Epidermal melanocyte (primary cell): Measurements from ENCODE around the gene IGSF3.
"Not testable (repeated sequence)": the region's sequence is repeated elsewhere in the genome, so short reads cannot be mapped to it uniquely, and the experiment has no call there.

Experiments
- DNase-seq: peaks from one replicate; pipeline ENCODE4 v3.0.0; 2011; ENCODE audit warnings: low spot score; ENCODE audit not compliant: insufficient read length

The IGSF3 gene

DNA sequence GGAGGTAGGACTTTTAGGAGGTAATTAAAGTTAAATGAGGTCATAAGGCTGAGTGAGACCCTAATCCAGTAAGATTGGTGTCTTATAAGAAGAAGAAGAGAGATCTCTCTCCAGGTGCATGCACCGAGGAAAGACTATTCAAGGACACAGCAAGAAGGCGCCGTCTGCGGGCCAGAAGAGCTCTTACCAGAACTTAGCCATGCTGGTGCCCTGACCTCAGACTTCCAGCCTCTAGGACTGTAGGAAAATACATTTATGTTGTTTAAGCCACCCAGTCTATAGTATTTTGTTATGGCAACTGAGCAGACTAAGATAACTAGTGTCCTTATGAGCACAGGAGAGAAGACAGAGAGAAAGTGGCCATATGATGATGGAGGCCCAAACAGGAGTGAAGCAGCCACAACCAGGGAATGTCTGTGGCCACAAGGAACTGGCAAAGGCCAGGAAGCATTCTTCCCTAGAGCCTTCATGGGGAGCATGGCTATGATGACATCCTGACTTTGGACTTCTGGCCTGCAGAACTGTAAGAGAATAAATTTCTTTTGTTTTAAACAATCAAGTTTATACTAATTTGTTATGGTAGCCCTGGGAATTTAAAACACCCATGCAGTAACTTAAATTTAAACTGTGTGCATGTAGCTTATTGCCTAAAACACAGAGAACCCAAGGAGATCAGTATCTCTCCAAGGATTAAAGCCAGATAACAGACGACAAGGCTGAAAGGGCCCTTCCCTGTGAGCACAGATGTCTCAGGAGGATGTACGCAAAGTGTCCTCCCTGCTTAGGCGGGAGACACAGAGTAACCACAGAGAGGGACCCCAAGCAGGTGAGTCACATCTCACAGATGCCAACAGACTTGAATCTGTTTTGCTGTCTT lies 86.8 kb downstream of the IGSF3 start:
- no peak for DNase-seq

DNA sequence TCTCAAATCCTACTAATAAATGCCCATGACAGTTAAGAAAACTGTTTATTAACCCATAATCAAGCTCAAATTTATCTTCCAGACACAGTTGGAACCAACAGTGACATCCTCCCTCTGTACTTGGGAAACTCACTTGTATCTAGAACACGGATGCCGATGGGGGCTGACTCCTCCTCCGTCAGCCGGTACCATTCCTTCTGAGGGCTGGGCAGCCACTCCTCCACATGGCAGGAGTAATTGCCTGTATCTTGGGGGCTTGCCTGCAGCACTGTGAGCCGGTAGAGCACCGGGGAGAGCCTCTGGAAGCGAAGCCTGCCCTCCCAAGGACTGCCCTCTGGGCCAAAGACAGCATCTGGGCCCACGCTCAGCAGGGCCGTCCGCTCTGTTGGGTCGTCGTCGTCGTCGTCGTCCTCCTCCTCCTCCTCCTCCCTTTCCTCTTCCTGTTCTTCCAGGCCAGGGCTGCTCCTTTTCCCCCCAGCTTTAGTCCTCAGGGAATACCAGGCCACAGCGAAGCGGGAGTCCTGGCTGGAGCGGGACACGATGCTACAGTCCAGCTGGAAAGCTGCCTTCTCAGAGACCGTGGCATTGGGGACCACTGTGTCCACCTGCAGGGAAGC lies 88.2 kb downstream of the IGSF3 start:
- no peak for DNase-seq

DNA sequence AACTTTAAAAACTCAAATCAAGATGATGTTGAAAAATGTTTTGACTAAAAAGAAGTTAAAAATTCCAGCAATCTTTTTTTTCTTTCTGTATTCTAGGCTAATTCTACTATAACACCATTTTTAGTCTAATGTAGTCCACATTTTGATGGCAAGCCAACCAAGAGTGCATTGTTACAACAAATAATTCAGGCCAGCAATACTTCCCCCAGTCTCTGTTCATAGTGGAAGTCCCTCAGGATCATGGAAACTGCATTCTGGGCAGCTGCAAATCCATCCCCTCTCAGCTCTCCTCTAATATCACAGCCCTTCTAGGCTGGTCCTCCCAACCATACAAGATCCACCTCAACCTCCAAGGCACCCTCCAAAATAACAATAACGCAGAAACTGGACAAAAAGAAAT lies 89.0 kb downstream of the IGSF3 start:
- no peak for DNase-seq

DNA sequence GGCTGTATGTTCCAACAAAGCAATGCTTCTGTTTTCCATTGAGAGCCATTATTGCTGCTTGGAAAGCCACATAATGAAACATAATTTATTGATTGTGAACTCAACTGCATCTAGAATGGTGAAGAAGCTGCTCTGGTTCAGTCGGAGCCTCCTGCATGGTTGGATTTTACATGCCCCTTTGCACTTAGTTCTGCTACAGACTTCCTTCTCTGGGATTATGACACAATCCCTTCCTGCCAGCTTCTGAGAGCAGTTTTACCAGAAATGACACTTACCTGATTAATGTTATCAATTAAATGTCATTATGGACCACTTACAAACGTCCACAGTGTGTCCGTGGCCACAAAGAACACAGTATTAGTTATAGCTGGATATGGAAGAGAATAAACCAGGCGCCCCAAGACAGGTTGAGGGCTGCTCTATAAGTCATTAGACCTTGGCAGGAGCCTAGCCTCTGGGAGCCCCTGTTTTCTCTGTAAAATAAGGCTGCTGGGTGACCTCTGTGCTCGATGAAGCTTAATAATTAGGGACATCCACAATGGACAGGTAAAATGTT lies 89.7 kb downstream of the IGSF3 start:
- no peak for DNase-seq

DNA sequence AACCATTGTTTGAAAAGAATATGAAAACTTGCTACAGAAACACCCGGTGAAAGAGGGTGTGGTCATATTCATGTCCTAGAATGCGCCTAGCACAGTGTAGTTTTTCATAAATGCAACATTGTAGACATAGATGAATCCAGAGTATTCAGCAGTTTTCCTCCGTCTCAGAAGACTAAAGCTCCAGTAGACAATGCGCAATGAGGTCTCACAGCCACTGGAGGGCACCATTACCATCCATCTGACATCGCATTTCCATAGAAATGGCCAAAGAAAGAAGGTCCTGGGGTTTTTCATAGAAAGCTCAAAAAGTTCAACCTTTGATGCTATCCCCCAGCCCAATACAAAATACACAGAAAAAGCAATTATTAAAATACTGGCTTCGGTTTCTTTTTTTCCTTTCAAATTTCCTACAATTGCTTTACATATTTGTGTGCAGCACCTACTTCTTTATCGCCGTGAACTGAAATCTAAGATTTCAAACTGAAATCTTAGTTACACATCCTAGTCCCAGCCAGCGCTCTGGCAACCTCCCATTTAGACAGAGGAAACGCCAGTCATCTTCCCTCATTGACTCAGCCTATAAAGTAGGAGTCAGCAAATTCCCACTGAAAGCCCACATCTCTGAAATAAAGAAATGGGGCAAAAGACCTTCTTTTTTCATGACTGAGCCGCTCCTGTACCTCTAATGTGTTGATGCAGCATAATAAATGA lies 92.8 kb downstream of the IGSF3 start:
- DNase-seq: peak; percentile 87

DNA sequence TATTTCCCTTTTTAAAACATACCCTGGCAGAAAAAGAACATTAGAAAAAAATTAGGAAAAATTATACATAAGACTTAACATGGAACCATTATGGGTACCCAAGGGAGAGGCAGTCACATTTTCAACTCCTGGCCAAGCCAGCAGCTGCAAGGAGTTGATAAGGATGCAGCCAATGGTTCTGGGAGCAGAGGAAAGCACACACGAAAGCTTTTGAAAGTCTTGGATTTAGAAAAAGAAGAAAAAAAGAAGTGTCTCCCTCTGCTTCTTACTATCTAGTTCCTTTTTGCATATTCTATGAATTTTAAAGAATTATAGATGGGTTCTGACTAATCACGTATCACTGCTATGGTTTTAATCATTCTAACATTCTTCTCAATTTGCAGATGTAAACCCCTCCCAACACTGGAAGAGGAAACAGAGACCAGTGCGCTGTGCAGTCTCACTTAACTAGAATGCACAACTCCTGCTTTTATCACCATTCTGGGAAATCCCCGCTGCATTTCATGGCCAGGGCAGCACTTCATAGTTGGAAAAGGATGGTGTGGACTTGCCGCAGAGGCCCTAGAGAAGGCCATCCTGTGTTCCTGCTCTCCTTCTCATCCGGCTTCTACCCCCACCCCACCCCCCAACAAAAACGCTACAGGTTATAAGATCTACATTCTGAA lies 94.0 kb downstream of the IGSF3 start:
- DNase-seq: no peak

DNA sequence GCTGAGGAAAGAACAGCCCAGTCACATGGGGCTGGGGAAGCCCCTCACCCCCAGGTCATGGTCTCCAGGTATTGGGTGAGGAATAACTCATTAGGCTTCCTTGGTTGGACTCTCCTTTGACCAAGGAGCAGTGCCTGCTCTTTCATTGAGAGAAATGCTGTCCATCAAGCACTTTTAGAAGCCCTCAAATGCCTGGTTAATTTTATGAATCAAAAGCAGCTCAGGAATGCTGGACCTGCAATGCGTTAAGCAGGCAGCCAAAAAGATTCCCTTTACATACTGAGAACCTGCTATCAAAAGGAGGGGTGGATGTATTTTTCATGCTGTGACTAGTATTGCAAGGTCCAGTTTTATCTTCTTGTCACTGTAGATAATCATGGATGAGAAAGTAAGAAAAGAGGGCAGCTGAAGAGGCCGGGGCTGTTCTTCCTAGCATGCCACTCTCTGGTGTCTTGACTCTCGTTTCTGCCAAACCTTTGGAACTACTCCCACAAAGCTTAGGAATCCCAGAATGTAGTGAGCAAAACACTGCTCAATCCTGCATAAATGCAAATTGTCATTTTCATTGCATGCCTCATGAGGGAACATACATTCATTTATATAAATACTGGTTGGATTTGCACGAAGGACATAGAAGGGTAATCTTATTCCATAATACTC lies 94.6 kb downstream of the IGSF3 start:
- no peak for DNase-seq

DNA sequence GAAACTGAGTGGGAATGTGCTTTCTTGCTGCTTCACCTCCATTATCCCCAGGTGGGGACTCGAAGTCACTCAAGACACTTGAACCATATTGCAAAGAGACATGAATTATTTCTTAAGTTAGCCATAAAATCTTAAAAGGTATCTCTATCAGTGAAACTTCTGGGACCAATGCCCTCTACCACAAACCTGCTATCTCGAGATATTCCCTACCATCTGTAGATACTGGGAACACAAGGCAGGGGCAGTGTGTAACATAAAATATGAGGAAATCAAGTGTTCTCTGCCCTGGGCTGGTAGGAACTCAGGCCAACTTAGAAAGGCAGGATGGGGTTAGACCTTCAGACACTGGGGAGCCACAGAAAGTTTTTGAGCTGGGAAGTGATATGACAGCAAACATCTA lies 95.4 kb downstream of the IGSF3 start:
- DNase-seq: no peak

DNA sequence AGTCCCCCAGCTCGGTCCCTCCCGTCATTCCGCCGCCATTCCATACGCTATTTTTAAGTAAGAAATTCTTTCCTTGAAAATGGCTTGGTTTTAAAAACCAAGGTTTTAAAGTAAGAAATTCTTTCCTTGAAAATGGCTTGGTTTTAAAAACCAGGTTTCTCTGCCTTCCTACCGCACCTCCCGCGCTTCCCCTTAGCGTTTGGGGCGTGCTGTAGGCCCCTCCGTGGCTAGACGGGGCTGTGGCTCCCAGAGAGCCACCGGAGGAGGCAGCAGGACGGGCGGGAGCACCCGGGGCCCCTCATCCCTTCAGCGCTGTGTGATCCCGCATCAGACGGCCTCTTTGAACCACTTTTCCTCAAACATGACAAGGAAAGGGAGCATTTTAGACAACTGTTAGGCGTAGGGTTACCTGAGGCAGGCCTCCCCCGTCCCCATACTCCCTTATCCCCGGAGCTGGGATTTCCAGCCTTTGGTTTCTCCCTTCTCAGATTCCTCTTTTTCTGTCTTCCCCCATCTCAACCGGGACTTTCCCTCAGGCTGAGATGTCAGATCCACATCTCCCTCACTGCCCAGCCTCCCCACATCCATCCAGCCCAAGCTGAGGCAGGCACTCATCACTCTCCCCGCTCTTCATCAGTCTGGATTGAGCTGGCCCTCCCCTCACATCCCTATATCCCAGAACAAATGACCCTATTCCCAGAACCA lies 96.2 kb downstream of the IGSF3 start:
- DNase-seq: no peak

DNA sequence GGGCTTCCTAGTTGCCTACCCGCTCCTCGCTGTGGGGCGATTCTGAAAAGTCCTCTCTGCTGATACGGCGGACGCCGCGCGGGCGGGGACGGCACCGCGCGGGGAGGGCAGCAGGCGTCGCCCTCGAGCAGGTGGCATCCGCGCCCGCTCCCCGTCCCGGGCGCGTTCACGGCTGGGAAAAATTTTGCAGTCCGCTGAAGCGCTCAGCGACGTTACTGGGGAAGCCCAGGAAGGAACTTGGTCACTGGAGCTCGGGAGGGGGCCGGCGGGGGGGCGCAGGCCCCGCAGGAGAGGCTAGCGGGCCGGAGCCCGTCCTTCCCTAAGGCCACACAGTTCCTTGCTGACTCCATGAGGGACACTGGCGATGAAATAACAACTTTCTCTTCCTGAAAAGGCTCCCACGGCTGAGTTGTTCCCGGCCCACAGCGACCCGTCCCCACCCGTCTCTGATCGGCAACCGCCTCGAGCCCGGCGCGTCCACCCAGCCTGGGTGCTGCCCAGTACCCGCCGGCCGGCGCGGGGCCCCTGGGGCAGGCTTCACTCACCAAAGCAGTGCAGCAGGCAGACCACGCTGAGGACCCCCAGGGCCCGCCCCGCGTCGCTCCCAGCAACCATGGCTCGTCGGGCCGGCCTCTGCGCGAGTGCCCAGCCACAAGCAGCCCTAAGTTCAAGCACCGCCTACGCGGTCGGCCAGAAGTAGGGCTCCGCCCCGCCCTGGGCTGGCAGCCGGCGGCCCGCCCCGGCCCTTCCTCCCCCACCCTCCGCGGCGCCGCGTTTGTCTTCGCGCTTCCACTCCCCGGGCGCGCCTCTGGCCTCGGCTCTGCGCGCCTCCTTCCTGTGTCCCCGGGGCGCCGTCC lies 96.9 kb downstream of the IGSF3 start, which contains the start of gene CD58:
CD58 (minus strand) TSS at position 669 of the 857 bp plus-strand sequence; CDS start at position 615, 54 bp downstream.
- DNase-seq: peak; percentile 73

DNA sequence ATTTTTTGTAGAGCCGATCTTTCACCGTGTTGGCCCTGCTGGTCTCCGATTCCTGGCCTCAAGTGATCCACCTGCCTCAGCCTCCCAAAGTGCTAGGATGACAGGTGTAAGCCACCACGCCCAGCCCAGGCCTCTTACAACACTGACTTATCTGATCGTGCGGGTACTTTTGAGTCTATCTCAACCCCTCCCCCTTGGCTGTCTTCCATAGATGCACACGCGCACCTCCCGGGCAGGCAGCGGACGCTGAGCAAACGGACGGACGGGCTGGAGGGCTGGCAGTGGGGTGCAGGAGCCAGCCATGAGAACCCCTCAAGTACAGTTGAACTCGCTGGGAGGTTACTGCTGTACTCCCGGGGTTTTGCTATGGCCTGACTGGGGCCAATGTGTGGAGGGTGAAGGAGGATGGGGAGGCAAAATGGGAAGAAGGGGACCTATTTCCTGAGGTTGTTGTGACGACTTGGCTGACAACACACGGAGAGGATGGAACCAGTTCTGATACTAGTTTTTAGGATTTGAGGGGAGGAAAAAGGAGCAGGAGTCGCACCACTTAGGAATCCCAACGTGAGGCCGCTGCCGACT lies 97.7 kb downstream of the IGSF3 start:
- DNase-seq: no peak

DNA sequence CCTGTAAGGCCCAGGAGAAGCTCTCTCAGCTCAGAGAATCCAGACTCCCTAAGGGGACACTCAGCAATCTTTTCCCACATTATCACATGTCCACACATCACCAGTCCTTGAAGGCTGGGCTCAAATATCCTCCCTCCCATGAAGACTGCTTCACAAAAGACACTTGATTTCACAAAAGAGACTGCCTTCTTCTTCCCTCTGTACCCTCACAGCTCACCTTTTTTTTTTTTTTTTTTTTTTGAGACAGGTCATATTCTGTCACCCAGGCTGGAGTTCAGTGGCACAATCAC lies 98.2 kb downstream of the IGSF3 start:
- DNase-seq: no peak

DNA sequence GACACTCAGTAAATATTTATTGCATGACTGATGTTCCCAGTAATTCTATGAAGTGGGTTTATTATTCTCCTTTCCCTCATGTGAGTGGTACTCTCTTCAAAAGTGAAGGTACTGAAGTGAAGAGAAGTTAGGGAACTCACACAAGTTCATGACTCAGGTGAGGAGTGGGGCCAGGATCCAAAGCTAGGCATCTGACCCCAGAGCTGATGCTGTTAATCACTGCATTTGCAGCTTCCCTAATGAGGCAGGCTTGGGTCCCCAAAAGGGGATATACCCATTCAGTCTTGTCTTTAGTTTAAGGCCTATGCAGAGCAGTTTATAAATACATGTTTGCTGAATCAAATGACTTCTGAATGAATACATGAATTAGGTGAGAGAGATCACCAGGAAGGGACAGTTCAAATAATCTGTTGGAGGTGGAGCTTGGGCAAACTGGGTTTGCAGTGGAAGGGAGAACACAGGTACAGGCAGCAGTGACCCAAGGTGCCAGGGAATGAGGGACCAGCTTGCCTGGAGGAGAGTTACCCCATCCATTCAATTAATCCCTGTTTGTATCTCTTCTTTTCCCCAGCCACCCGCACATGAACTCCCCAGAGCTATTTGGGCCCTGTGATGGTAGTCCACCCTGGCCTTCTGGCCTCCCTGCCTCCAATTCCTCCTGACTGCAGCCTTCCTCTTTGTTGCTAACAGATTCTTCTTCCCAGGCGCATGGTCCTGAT lies 98.7 kb downstream of the IGSF3 start:
- DNase-seq: no peak

DNA sequence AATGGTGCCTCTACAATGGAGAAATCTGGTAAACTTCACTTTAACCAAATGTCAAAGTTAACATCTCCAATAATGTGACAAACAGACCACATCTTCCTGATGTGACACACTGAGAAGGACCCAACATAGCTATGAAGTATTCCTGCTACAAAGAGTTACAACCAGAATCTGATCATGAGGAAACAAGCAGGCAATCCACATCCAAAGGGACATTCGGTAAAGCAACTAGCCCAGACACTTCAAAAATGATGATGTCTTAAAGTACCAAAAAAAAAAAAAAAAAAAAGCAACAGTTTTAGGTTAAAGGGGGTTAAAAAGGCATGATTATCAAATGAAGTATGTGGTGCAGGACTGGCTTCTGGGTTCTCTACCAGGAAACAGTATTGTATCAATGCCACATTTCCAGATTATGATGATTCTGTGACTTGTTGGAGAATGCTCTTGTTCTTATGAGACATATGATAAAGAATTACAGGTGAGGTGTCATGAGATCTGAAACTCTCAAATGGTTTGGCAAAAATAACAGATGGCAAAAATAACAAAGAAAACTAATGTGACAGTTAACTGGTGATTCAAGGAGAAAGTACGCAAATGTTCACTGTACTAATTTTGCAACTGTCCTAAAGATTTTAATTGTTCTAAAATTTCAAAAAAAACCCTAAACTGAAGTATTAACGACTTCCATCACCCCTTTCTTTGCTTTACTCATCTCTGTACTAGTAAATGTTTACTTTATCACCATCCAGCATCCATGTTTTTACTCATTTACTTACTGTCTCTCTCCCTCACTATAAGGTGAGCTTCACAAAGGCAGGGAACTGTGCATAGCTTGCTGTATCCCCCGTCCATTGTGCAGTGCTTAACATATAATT lies 99.5 kb downstream of the IGSF3 start:
- no peak for DNase-seq

DNA sequence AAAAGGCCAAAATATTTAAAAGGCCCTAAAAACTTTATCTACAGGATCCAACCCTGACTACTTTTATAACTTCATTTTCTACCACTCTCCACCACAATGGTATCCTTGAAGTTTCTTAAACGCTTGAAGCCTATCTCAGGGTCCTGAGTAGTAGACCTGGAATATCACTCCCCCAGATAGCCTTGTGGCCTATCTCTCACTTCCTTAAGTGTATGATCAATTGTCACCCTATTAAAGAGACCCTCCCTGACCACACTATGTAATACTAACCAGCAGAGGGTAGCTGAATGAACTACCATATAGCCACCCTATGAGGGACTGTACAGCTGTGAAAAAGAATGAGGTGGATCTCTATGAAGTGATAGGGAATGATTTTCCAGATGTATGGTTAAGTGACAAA lies 102.3 kb downstream of the IGSF3 start:
- DNase-seq: no peak

DNA sequence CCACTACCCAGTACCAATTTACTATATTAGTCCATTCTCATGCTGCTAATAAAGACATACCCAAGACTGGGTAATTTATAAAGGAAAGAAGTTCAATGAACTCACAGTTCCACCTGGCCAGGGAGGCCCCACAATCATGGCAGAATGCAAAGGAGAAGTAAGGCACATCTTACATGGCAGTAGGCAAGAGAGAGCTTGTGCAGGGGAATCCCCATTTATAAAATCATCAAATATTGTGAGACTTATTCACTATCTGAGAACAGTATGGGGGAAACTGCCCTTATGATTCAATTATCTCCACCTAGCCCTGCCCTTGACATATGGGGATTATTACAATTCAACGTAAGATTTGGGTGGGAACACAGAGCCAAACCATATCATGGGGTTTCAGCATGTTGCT lies 103.1 kb downstream of the IGSF3 start:
- DNase-seq: no peak

DNA sequence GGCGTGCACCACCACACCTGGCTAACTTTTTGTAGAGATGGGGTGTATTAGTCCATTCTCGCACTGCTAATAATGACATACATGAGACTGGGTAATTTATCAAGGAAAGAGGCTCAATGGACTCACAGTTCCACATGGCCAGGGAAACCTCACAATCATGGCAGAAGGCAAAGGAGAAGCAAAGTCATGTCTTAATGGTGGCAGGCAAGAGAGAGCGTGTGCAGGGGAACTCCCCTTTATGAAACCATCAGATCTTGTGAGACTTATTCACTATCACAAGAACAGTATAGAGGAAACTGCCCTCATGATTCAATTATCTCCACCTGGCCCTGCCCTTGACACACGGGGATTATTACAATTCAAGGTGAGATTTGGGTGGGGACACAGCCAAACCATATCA lies 105.1 kb downstream of the IGSF3 start:
- DNase-seq: not testable (repeated sequence)

DNA sequence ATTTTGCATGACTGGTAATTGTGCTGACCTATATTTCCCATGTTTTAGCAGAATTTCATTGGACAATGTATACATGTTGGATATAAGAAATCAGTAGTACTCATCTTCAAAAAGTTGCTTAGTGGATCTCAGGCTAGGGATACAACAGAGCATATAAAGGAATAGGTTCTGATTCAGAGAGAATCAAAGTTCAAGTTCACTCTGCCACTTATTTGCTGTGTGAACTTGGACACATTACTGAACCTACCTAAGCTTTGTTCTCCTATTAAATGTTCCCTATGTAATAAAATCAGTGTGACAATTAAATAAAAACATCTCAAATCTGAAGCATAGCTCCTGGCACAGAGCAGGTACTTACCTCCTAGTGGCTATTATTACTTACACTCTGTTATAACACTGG lies 106.0 kb downstream of the IGSF3 start:
- DNase-seq: no peak
